Left ventricle myocardium inferior (tissue), 1 donor: ENCODE measurements around the gene SAE1. TPM values are rescaled to one million over a fixed set of nuclear protein-coding genes. Genes with fewer than 3 reads are reported as not detected.

Experiments
- DNase-seq: peaks from one replicate; pipeline ENCODE4 v3.0.0-alpha.2; 2020
- H3K27ac ChIP-seq: fragments of 200-600 bp; replicated peaks from 2 replicates; pipeline ENCODE4 v1.8.0; 2021
- H3K27me3 ChIP-seq: fragments of 200-600 bp; 2 replicates; pipeline ENCODE4 v1.8.0; 2021; ENCODE audit warnings: low read depth
- H3K36me3 ChIP-seq: fragments of 200-600 bp; 2 replicates; pipeline ENCODE4 v1.8.0; 2021
- H3K4me1 ChIP-seq: fragments of 200-600 bp; 2 replicates; pipeline ENCODE4 v1.8.0; 2021
- H3K4me3 ChIP-seq: fragments of 200-600 bp; 2 replicates; pipeline ENCODE4 v1.8.0; 2021; ENCODE audit warnings: mild to moderate bottlenecking, moderate library complexity
- H3K9me3 ChIP-seq: fragments of 200-600 bp; replicated peaks from 2 replicates; pipeline ENCODE4 v1.8.0; 2021
- intact Hi-C: fragments of 100-400 bp; cut with micrococcal nuclease; formaldehyde crosslinking; loops from one replicate; pipeline ENCODE4 v1.11.0; 2022
- total RNA-seq: library from RNA; stranded (reverse); fragmentation: NEBNext Ultra II Directional; extraction: Animal tissue kit (Norgen Biotek cat#: 25700); gene quantifications from one replicate; pipeline ENCODE4 v1.2.1, GENCODE V29; 2021
- TF ChIP-seq, protein P1 (sequence below): fragments of 200-600 bp; IDR thresholded peaks from 2 replicates; pipeline ENCODE4 v1.8.0; 2021; ENCODE audit warnings: antibody characterized with exemption, mild to moderate bottlenecking, borderline replicate concordance
- donor health status: DM: no; HTN: yes; CAD: no; lungs with severe emphysema.

SAE1 gene
- total RNA-seq, 1 donor from 2014 or later, result 42.5 TPM

DNA sequence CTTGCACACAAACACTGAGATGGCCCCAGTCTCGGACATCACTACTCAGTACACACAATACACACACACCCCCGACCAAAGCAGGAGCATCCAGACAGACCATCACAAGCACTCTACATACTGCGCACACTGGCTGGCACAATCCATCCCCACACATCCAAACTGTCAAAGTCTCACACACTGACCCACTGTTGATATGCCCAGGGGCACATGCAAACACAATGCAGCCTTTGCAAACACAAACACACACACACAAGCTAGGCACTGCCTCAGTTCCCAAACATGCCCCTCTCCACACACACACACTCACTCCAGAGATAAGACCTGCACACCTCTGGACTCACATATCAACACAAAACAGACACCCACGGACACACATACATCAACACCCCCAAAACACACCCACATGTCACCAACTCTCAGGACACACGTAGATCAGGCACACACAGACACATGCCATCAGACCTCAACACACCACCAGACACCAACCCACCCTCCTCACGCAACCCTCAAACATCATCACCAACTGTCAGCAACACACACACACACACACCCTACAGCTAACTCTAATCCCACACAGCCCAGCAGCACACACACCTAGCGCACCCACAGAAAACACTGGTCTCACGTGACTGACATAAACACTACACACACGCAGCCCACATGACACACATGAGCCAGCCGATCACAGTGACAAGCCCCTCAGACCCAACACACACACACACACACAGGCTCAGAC lies 98.5 kb downstream of the SAE1 start:
- Histone ChIP-seq H3K27ac (peak overlapping the region; percentile 100), H3K27me3 (no peaks in the 10 kb centered on the region), H3K36me3 (peaks cover 8% of the 10 kb centered on the region), H3K4me1 (peaks cover 69% of the 10 kb centered on the region), H3K4me3 (peak overlapping the region; percentile 99), H3K9me3 (no peaks in the 10 kb centered on the region)
- no peak for DNase-seq
- intact Hi-C loops, result no loop called here
- TF ChIP-seq, protein P1, sequence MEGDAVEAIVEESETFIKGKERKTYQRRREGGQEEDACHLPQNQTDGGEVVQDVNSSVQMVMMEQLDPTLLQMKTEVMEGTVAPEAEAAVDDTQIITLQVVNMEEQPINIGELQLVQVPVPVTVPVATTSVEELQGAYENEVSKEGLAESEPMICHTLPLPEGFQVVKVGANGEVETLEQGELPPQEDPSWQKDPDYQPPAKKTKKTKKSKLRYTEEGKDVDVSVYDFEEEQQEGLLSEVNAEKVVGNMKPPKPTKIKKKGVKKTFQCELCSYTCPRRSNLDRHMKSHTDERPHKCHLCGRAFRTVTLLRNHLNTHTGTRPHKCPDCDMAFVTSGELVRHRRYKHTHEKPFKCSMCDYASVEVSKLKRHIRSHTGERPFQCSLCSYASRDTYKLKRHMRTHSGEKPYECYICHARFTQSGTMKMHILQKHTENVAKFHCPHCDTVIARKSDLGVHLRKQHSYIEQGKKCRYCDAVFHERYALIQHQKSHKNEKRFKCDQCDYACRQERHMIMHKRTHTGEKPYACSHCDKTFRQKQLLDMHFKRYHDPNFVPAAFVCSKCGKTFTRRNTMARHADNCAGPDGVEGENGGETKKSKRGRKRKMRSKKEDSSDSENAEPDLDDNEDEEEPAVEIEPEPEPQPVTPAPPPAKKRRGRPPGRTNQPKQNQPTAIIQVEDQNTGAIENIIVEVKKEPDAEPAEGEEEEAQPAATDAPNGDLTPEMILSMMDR, result no peak

DNA sequence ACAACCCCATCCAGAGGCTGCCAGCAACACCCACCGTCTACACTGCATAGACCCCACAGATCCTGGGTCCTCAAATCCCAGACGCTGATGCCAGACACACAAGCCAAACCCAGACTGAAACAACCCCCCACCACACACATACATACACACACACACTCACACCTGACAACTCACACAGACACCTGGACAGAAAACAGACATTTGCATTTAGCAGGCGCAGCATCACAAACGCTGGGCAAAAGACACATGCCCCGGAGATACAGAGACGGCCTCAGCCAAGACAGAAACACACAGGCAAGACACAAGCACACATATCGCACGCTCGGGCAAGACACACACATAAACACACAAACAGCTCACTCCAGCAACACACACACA lies 99.0 kb downstream of the SAE1 start:
- Histone ChIP-seq H3K9me3 (no peaks in the 10 kb centered on the region), H3K36me3 (peaks cover 3% of the 10 kb centered on the region), H3K4me1 (peaks cover 69% of the 10 kb centered on the region), H3K27ac (peak overlapping the region; percentile 100), H3K4me3 (peak overlapping the region; percentile 99), H3K27me3 (no peaks in the 10 kb centered on the region)
- TF ChIP-seq, protein P1, result no peak
- intact Hi-C loops, result no loop called here
- DNase-seq, result no peak

DNA sequence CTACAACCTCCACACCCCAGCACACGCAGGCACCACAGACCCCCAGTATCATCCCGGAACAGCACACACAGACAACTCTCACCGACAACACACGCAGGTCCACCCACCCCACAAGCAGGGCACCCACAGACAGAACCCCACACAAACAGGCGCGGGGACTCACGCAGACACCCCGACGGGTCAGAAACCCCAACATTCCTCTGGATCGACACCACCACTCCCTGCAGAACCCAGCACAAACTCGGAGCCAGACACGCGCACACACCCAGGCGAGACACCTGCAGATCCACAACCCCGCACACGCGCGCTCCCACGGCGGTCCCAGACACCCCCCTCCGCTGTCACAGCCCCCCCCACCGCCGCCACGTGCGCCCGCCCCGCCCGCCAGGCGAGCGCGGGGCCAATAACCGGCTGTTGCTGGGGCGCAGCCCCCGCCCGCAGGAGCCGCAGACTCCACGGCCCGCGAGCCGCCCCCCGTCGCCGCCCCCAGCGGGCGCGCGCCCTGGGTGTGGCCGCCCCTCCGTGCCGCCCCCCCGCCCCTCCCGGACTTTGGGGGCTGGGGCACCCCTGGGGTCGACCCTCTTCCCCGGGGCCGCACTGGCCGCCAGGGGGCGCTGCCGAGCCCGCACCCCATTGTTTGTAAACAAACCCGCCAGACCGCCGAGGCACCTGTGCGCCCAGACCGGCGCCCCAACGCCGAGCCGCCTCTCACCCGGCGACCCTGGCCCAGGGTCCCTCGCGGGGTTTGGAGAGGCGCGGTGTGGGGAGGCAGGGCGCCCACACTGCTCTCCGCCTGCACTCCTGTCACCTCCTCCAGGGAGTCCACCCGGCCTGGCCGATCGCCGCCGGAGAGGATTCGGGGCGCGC lies 99.7 kb downstream of the SAE1 start:
- intact Hi-C loops, result no loop called here
- peak overlapping the region; percentile 99 for H3K4me3 ChIP-seq
- peak; percentile 77 for DNase-seq
- no peaks in the 10 kb centered on the region for H3K9me3 ChIP-seq
- no peaks in the 10 kb centered on the region for H3K27me3 ChIP-seq
- no peaks in the 10 kb centered on the region for H3K36me3 ChIP-seq
- H3K27ac ChIP-seq, result peak overlapping the region; percentile 100
- H3K4me1 ChIP-seq, result peaks cover 64% of the 10 kb centered on the region
- TF ChIP-seq, protein P1, result peak; percentile 90

DNA sequence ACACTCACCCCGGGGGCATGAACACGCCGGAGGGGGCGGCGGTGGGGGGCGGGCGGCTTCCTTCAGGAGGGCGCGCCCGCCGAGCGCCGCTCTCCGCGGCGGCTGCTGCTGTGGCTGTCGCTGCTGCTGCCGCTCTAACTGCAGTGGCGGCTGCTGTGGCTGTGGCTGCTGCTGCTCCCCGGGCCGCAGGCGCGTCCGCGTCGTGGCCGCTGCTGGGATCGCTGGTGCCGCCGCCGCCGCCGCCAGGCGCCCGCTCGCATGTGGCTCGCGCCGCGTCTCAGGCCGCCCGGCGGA lies 100.2 kb downstream of the SAE1 start, which contains the start of gene BBC3:
BBC3 (minus strand) TSS at position 279 of the 294 bp plus-strand sequence. CDS start 2,768 bp downstream, outside the sequence.
- H3K9me3 ChIP-seq, result no peaks in the 10 kb centered on the region
- H3K36me3 ChIP-seq, result no peaks in the 10 kb centered on the region
- peak within 1 kb of the TSS; percentile 100 for H3K27ac ChIP-seq
- TF ChIP-seq, protein P1, result no peak
- H3K4me1 ChIP-seq, result peaks cover 58% of the 10 kb centered on the region
- H3K4me3 ChIP-seq, result peak within 1 kb of the TSS; percentile 99
- no peaks in the 10 kb centered on the region for H3K27me3 ChIP-seq
- intact Hi-C loops, result no loop called here
- no peak for DNase-seq

DNA sequence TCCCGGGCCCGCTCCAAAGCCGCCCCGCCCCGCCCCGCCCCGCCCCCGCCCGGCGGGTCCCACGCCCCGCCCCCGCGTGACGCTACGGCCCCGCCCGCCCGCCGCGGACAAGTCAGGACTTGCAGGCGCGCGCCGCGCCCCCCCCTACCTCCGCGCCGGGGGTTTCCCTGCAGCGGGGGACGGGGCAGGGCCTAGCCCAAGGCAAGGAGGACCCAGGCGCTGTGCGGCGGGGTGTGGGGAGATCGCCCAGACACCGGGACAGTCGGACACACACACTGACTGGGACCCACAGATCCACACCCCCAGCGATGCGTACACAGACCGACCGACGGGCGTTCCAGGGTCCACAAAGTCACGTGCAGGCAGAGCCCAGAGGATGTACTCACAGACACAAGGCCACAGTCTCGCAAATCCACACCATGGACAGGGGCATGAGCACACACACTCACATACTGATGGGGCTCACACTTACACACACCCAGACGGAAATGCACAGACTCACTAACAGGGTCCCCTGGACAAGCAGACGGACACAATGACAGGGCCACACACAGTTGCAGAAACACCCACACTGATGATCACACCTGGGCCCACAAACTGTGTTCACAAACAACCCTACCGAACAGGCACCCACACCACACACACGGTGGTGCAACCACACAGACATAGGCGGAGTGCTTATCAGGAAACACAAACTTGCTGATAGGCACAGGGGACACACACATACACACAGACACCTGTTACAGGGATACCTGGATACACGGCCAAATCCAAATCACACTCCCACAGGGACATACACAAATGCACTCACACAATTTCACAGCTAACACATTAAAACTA lies 100.8 kb downstream of the SAE1 start:
- TF ChIP-seq, protein P1, result no peak
- Histone ChIP-seq H3K27me3 (no peaks in the 10 kb centered on the region), H3K4me1 (peaks cover 58% of the 10 kb centered on the region), H3K36me3 (no peaks in the 10 kb centered on the region), H3K27ac (peak overlapping the region; percentile 100), H3K9me3 (no peaks in the 10 kb centered on the region), H3K4me3 (peak overlapping the region; percentile 99)
- intact Hi-C loops, result no loop called here
- peak; percentile 91 for DNase-seq
